Measurements from ENCODE around the gene ABCG2.
"Not testable (repeated sequence)": the region's sequence is repeated elsewhere in the genome, so short reads cannot be mapped to it uniquely, and the experiment has no call there.

The ABCG2 gene

DNA sequence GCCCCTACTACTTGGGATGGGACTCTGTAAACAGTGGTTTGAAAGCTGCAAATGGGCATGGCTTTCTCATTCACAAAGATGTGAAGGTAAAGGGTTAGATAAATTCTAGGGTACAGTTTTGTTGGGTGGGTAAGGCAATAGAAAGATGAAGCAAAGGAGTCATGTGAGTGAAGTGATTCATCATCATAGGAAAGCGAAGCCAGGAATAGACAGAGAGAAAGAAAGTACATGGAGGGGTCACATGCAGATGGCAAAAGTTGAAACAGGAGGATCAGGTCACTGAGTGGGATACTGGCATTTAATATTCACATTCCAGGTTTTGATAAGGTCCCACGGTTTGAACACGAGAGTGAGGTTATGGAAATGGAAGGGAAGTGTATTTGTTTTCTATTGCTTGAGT lies 8.2 kb upstream of the ABCG2 start:
- Histone ChIP-seq H3K27me3 (ENCODE audit: control insufficient read depth, insufficient read depth, low read length) (no peaks in the 10 kb centered on the region), H3K36me3 (ENCODE audit: control insufficient read depth, insufficient read depth, low read length) (no peaks in the 10 kb centered on the region), H3K4me3 (ENCODE audit: low read depth, low read length) (no peak overlapping the region), H3K4me1 (ENCODE audit: control insufficient read depth, insufficient read depth, low read length) (peaks cover 14% of the 10 kb centered on the region), H3K9me3 (ENCODE audit: control insufficient read depth, insufficient read depth, low read length) (no peaks in the 10 kb centered on the region), H3K9ac (ENCODE audit: low read depth, low read length) (no peak overlapping the region), H3K27ac (ENCODE audit: low read depth, low read length) (no peak overlapping the region)

DNA sequence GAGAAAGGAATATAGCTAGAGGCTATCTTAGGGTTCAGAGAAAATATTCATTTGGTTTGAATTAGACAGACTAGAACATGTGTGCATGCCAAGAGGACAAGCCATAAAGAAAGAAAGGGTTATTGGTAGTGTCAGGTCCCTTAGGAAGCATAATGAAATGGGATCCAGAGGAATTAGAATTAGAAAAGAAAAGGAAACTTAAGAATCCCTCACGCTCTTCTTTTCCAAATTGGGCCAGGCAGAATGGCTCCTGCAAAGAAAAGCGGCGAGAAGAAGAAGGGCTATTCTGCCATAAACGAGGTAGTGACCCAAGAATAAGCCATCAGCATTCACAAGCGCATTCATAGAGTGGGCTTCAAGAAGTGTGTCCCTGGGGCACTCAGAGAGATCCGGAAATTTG lies 4.9 kb upstream of the ABCG2 start:
- Histone ChIP-seq H3K9me3 (ENCODE audit: control insufficient read depth, insufficient read depth, low read length) (no peaks in the 10 kb centered on the region), H3K27ac (ENCODE audit: low read depth, low read length) (no peak overlapping the region), H3K27me3 (ENCODE audit: control insufficient read depth, insufficient read depth, low read length) (peaks cover 8% of the 10 kb centered on the region), H3K9ac (ENCODE audit: low read depth, low read length) (no peak overlapping the region), H3K4me3 (ENCODE audit: low read depth, low read length) (no peak overlapping the region), H3K4me1 (ENCODE audit: control insufficient read depth, insufficient read depth, low read length) (peaks cover 19% of the 10 kb centered on the region), H3K36me3 (ENCODE audit: control insufficient read depth, insufficient read depth, low read length) (no peaks in the 10 kb centered on the region)

GRCh38 chr4:88162626-88163025 lies 4.2 kb upstream of the ABCG2 start:
- Histone ChIP-seq H3K9ac (ENCODE audit: low read depth, low read length) (no peak overlapping the region), H3K27me3 (ENCODE audit: control insufficient read depth, insufficient read depth, low read length) (peaks cover 14% of the 10 kb centered on the region), H3K27ac (ENCODE audit: low read depth, low read length) (peak overlapping the region; percentile 14), H3K9me3 (ENCODE audit: control insufficient read depth, insufficient read depth, low read length) (no peaks in the 10 kb centered on the region), H3K4me1 (ENCODE audit: control insufficient read depth, insufficient read depth, low read length) (peaks cover 25% of the 10 kb centered on the region), H3K36me3 (ENCODE audit: control insufficient read depth, insufficient read depth, low read length) (no peaks in the 10 kb centered on the region), H3K4me3 (ENCODE audit: low read depth, low read length) (no peak overlapping the region)

DNA sequence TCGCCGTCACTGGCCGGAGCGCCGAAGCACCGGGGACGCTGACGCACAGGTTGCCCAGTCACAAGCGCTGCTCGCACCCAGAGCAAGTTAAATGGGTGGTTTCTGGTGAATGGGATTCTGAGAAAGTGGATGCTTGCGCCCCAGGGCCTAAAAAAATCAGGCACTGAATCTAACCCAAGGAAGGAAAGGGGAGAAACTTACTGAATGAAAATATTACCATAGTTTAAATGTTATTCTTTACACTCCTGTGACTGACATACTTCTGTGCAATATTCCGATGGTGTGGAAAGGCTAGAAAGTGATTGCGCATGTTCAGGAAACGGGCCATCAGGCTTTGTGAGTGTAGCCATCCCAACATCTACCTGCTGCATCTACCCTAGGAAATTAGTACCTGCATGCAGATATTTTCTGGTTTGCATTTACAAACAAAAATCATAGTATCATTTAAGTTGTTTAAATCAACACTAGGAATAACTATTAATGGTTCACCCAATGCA lies 838 bp upstream of the ABCG2 start:
- Histone ChIP-seq H3K9ac (ENCODE audit: low read depth, low read length) (peak overlapping the region; percentile 49; the same call in 1 of the 2 replicates), H3K36me3 (ENCODE audit: control insufficient read depth, insufficient read depth, low read length) (no peaks in the 10 kb centered on the region), H3K27me3 (ENCODE audit: control insufficient read depth, insufficient read depth, low read length) (peaks cover 23% of the 10 kb centered on the region), H3K4me1 (ENCODE audit: control insufficient read depth, insufficient read depth, low read length) (peaks cover 27% of the 10 kb centered on the region), H3K9me3 (ENCODE audit: control insufficient read depth, insufficient read depth, low read length) (no peaks in the 10 kb centered on the region), H3K27ac (ENCODE audit: low read depth, low read length) (peak overlapping the region; percentile 92), H3K4me3 (ENCODE audit: low read depth, low read length) (peak overlapping the region; percentile 68)

DNA sequence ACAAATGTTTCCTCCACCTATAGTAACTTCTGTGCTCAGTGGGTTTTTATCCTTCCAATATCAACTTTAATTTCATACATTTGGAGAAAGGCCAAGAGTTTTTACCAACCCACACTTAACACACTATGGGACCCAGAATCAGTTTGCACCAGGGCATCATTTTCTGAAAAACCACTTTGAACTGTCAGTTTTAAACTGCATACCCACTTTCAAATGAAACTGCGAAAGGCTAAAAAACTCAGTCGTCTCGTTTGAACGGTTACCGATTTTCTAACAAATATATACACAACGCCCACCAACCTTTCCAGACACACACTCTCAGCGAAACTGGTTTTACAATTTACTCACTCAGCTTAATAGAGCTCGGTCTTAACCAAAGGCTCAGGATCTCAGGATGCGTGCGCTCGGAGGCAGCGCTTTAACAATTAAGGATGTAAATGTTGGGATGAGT lies 376 bp downstream of the ABCG2 start:
- Histone ChIP-seq H3K36me3 (ENCODE audit: control insufficient read depth, insufficient read depth, low read length) (no peaks in the 10 kb centered on the region), H3K4me3 (ENCODE audit: low read depth, low read length) (peak overlapping the region; percentile 68), H3K27ac (ENCODE audit: low read depth, low read length) (peak overlapping the region; percentile 92), H3K27me3 (ENCODE audit: control insufficient read depth, insufficient read depth, low read length) (peaks cover 23% of the 10 kb centered on the region), H3K4me1 (ENCODE audit: control insufficient read depth, insufficient read depth, low read length) (peaks cover 26% of the 10 kb centered on the region), H3K9me3 (ENCODE audit: control insufficient read depth, insufficient read depth, low read length) (no peaks in the 10 kb centered on the region), H3K9ac (ENCODE audit: low read depth, low read length) (no peak overlapping the region)

GRCh38 chr4:88152331-88152730 lies 6.1 kb downstream of the ABCG2 start:
- H3K36me3 ChIP-seq (ENCODE audit: control insufficient read depth, insufficient read depth, low read length); H3K9me3 ChIP-seq (ENCODE audit: control insufficient read depth, insufficient read depth, low read length); H3K4me3 ChIP-seq (ENCODE audit: low read depth, low read length); H3K27me3 ChIP-seq (ENCODE audit: control insufficient read depth, insufficient read depth, low read length); H3K9ac ChIP-seq (ENCODE audit: low read depth, low read length): not testable (repeated sequence)
- peaks cover 34% of the 10 kb centered on the region for H3K4me1 ChIP-seq (ENCODE audit: control insufficient read depth, insufficient read depth, low read length)
- peak overlapping the region; percentile 50 for H3K27ac ChIP-seq (ENCODE audit: low read depth, low read length)

GRCh38 chr4:88148560-88148959 lies 9.9 kb downstream of the ABCG2 start:
- Histone ChIP-seq H3K36me3 (ENCODE audit: control insufficient read depth, insufficient read depth, low read length) (no peaks in the 10 kb centered on the region), H3K27me3 (ENCODE audit: control insufficient read depth, insufficient read depth, low read length) (no peaks in the 10 kb centered on the region), H3K9ac (ENCODE audit: low read depth, low read length) (no peak overlapping the region), H3K27ac (ENCODE audit: low read depth, low read length) (no peak overlapping the region), H3K4me1 (ENCODE audit: control insufficient read depth, insufficient read depth, low read length) (peaks cover 47% of the 10 kb centered on the region), H3K4me3 (ENCODE audit: low read depth, low read length) (no peak overlapping the region), H3K9me3 (ENCODE audit: control insufficient read depth, insufficient read depth, low read length) (no peaks in the 10 kb centered on the region)

DNA sequence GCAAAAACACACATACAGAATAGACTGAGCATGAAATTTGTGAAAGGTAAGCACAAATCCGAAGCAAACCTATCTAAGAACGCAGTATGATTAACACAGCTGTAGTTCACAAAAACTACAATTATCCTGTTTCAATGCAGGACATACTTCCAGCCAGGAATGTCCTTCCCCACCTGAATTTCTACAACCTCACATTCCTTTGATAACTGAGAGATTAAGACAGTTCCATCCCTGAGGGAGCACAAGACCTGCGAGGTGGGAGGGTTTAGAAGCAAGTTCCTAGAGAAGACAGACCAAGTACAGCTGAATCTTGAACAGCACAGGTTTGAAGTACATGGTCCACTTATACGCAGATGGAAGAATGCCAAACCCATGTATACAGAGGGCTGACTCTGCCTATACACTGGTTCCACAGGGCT lies 10.6 kb downstream of the ABCG2 start:
- no peaks in the 10 kb centered on the region for H3K36me3 ChIP-seq (ENCODE audit: control insufficient read depth, insufficient read depth, low read length)
- peaks cover 46% of the 10 kb centered on the region for H3K4me1 ChIP-seq (ENCODE audit: control insufficient read depth, insufficient read depth, low read length)
- H3K9me3 ChIP-seq (ENCODE audit: control insufficient read depth, insufficient read depth, low read length) = no peaks in the 10 kb centered on the region
- H3K4me3 ChIP-seq (ENCODE audit: low read depth, low read length) = no peak overlapping the region
- no peak overlapping the region for H3K27ac ChIP-seq (ENCODE audit: low read depth, low read length)
- H3K9ac ChIP-seq (ENCODE audit: low read depth, low read length) = no peak overlapping the region
- no peaks in the 10 kb centered on the region for H3K27me3 ChIP-seq (ENCODE audit: control insufficient read depth, insufficient read depth, low read length)

- H3K9me3 ChIP-seq (ENCODE audit: control insufficient read depth, insufficient read depth, low read length) = no peaks in the 10 kb centered on the region
- H3K9ac ChIP-seq (ENCODE audit: low read depth, low read length) = no peak overlapping the region
- no peaks in the 10 kb centered on the region for H3K27me3 ChIP-seq (ENCODE audit: control insufficient read depth, insufficient read depth, low read length)
- H3K36me3 ChIP-seq (ENCODE audit: control insufficient read depth, insufficient read depth, low read length) = no peaks in the 10 kb centered on the region
- no peak overlapping the region for H3K27ac ChIP-seq (ENCODE audit: low read depth, low read length)
- no peak overlapping the region for H3K4me3 ChIP-seq (ENCODE audit: low read depth, low read length)
- peaks cover 43% of the 10 kb centered on the region for H3K4me1 ChIP-seq (ENCODE audit: control insufficient read depth, insufficient read depth, low read length)
Observed at GRCh38 chr4:88146891-88147290, 11.5 kb downstream of the ABCG2 start.

DNA sequence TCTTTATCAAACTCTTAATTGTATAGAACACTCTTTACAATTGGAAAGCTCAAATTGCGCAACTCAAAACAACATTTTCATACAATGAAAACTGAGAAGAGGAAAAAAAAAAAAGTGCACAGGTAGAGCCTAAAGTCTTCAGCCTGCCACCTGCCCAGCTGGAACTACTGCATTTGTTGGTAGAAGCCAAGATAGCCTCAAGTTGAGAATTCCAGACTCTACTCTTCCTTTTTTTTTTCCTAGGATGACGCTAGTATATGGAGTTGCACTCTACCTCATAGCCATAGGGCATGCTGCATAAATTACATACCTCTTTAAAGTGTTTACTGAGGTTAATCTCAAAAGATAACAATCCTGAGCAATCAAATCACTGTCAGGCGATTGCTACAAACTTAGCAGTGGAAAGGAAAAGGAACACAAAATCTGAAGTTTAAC lies 13.6 kb downstream of the ABCG2 start:
- Histone ChIP-seq H3K9me3 (ENCODE audit: control insufficient read depth, insufficient read depth, low read length) (no peaks in the 10 kb centered on the region), H3K9ac (ENCODE audit: low read depth, low read length) (no peak overlapping the region), H3K36me3 (ENCODE audit: control insufficient read depth, insufficient read depth, low read length) (no peaks in the 10 kb centered on the region), H3K4me3 (ENCODE audit: low read depth, low read length) (no peak overlapping the region), H3K27ac (ENCODE audit: low read depth, low read length) (peak overlapping the region; percentile 70), H3K4me1 (ENCODE audit: control insufficient read depth, insufficient read depth, low read length) (peaks cover 44% of the 10 kb centered on the region), H3K27me3 (ENCODE audit: control insufficient read depth, insufficient read depth, low read length) (no peaks in the 10 kb centered on the region)

GRCh38 chr4:88144048-88144447 lies 14.4 kb downstream of the ABCG2 start:
- peaks cover 44% of the 10 kb centered on the region for H3K4me1 ChIP-seq (ENCODE audit: control insufficient read depth, insufficient read depth, low read length)
- H3K27ac ChIP-seq (ENCODE audit: low read depth, low read length) = peak overlapping the region; percentile 70
- no peaks in the 10 kb centered on the region for H3K36me3 ChIP-seq (ENCODE audit: control insufficient read depth, insufficient read depth, low read length)
- H3K27me3 ChIP-seq (ENCODE audit: control insufficient read depth, insufficient read depth, low read length) = no peaks in the 10 kb centered on the region
- no peak overlapping the region for H3K4me3 ChIP-seq (ENCODE audit: low read depth, low read length)
- no peaks in the 10 kb centered on the region for H3K9me3 ChIP-seq (ENCODE audit: control insufficient read depth, insufficient read depth, low read length)
- no peak overlapping the region for H3K9ac ChIP-seq (ENCODE audit: low read depth, low read length)

DNA sequence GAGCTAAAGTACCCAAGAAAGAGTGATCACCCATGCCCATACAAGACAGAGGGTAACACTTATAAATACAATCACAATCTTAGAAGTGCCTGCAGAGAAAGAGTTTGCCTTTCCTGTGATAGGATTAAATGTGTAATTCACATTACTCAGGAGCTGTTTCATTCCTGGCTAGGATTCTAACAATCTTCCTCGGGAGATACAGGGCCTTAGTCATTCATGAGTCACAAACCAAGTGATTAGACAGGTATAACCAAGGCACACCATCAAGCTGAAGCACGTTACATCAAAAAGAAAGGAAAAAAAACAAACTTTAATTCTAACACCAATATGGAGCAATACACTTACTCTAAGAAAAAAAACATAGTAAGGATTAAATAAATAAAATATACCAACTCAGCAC lies 14.9 kb downstream of the ABCG2 start:
- Histone ChIP-seq H3K9ac (ENCODE audit: low read depth, low read length) (no peak overlapping the region), H3K9me3 (ENCODE audit: control insufficient read depth, insufficient read depth, low read length) (no peaks in the 10 kb centered on the region), H3K4me1 (ENCODE audit: control insufficient read depth, insufficient read depth, low read length) (peaks cover 43% of the 10 kb centered on the region), H3K27ac (ENCODE audit: low read depth, low read length) (peak overlapping the region; percentile 70), H3K27me3 (ENCODE audit: control insufficient read depth, insufficient read depth, low read length) (no peaks in the 10 kb centered on the region), H3K4me3 (ENCODE audit: low read depth, low read length) (no peak overlapping the region), H3K36me3 (ENCODE audit: control insufficient read depth, insufficient read depth, low read length) (no peaks in the 10 kb centered on the region)
